Keratinocyte (primary cell): ENCODE results near the gene GXYLT2. TPM values are rescaled to one million over a fixed set of nuclear protein-coding genes. Genes with fewer than 3 reads are reported as not detected.

Experiments used
- DNase-seq: peaks from one replicate; pipeline ENCODE4 v3.0.0-alpha.2; 2011; ENCODE audit warnings: low read depth, missing footprints, low spot score
- FAIRE-seq: peaks from 2 replicates; lab custom pipeline; 2011; peaks lifted over from hg19 to GRCh38; lab: Jason Lieb, UNC
- H2AFZ ChIP-seq: 2 replicates; pipeline ENCODE4 v1.6.0; 2012; ENCODE audit warnings: low read length, control low read depth, inconsistent platforms; ENCODE audit not compliant: control insufficient read depth
- H3K27ac ChIP-seq: 2 replicates; pipeline ENCODE4 v1.5.1; 2011; ENCODE audit warnings: low read length; ENCODE audit not compliant: control insufficient read depth, insufficient read depth
- H3K27me3 ChIP-seq: 3 replicates; pipeline ENCODE4 v1.6.0; 2011; ENCODE audit warnings: low read length; ENCODE audit not compliant: control insufficient read depth, insufficient read depth; ENCODE audit errors: extremely low read depth
- H3K36me3 ChIP-seq, 2 experiments: 2 replicates in 1 of 2; 3 replicates in 1 of 2; pipeline ENCODE4 v1.5.1; 2011; ENCODE audit warnings: low read length in 2 of 2, mild to moderate bottlenecking in 1 of 2; ENCODE audit not compliant: control insufficient read depth in 2 of 2, insufficient read depth in 2 of 2; ENCODE audit errors: extremely low read depth in 1 of 2
- H3K4me1 ChIP-seq: 3 replicates; pipeline ENCODE4 v1.5.1; 2011; ENCODE audit warnings: low read length; ENCODE audit not compliant: control insufficient read depth, insufficient read depth; ENCODE audit errors: extremely low read depth
- H3K4me2 ChIP-seq: 3 replicates; pipeline ENCODE4 v1.6.0; 2011; ENCODE audit warnings: low read depth, low read length; ENCODE audit not compliant: control insufficient read depth, insufficient read depth; ENCODE audit errors: extremely low read depth
- H3K4me3 ChIP-seq, 3 experiments: fragments of 200-600 bp in 1 of 3; sonication (generic) in 1 of 3; 2 replicates in 2 of 3; 3 replicates in 1 of 3; pipeline ENCODE4 v1.5.1; 2011 to 2016; ENCODE audit warnings: low read length in 3 of 3, mild to moderate bottlenecking in 3 of 3, control low read depth in 2 of 3, inconsistent platforms in 1 of 3, low read depth in 1 of 3, mixed read lengths in 1 of 3, mixed run types in 1 of 3, moderate library complexity in 1 of 3; ENCODE audit not compliant: control insufficient read depth in 2 of 3, insufficient read depth in 2 of 3; ENCODE audit errors: extremely low read depth in 1 of 3
- H3K79me2 ChIP-seq: 2 replicates; pipeline ENCODE4 v1.6.0; 2012; ENCODE audit warnings: low read length; ENCODE audit not compliant: control insufficient read depth, insufficient read depth
- H3K9ac ChIP-seq: 3 replicates; pipeline ENCODE4 v1.6.0; 2011; ENCODE audit warnings: low read length; ENCODE audit not compliant: control insufficient read depth, insufficient read depth; ENCODE audit errors: extremely low read depth
- H3K9me1 ChIP-seq: 3 replicates; pipeline ENCODE4 v1.6.0; 2011; ENCODE audit warnings: low read length; ENCODE audit not compliant: control insufficient read depth, insufficient read depth; ENCODE audit errors: extremely low read depth
- H3K9me3 ChIP-seq: 2 replicates; pipeline ENCODE4 v1.5.1; 2012; ENCODE audit warnings: low read depth, low read length; ENCODE audit not compliant: control insufficient read depth
- H4K20me1 ChIP-seq: 3 replicates; pipeline ENCODE4 v1.6.0; 2011; ENCODE audit warnings: low read length; ENCODE audit not compliant: control insufficient read depth, insufficient read depth; ENCODE audit errors: extremely low read depth
- EZH2 ChIP-seq: IDR thresholded peaks from one replicate; pipeline ENCODE4 v1.6.1; 2012; ENCODE audit warnings: inconsistent platforms, mild to moderate bottlenecking, low read length, moderate library complexity
- dilution Hi-C: fragments of 300-500 bp; cut with MboI; formaldehyde crosslinking; loops from one replicate; pipeline ENCODE4 v1.7.0; 2020; ENCODE audit warnings: low sequenced_read_pairs; ENCODE audit not compliant: extremely low pct_ligation_motif_present
- polyA plus RNA-seq, 5 experiments: library from polyadenylated mRNA; depleted of rRNA in 3 of 5; stranded (reverse) in 3 of 5; stranded (forward) in 1 of 5; unstranded in 1 of 5; fragments of >200 nt; gene quantifications; 1 replicate in 1 of 5; 2 replicates in 3 of 5; 3 replicates in 1 of 5; pipeline versions ENCODE4 v1.2.1 to v1.2.3, GENCODE V29; 2011 to 2012; ENCODE audit warnings: missing spikeins in 2 of 5, low read depth in 1 of 5, low replicate concordance in 1 of 5
- TF ChIP-seq, protein P1 (sequence below), 3 experiments: IDR thresholded peaks in 1 of 3; conservative IDR thresholded peaks in 1 of 3; optimal IDR thresholded peaks in 1 of 3; 2 replicates in 2 of 3; 3 replicates in 1 of 3; pipeline versions ENCODE3 to v1.5.1; 2011; ENCODE audit warnings: low read length in 3 of 3, mild to moderate bottlenecking in 3 of 3, moderate library complexity in 2 of 3, control low read depth in 1 of 3, inconsistent platforms in 1 of 3; ENCODE audit not compliant: insufficient read depth in 2 of 3; ENCODE audit errors: extremely low read depth in 1 of 3

GXYLT2 gene
- polyA plus RNA-seq, 1 donor (not counting 4 experiments of a cell fraction or from before 2014, with no cell fraction given), result 1.4 TPM

DNA sequence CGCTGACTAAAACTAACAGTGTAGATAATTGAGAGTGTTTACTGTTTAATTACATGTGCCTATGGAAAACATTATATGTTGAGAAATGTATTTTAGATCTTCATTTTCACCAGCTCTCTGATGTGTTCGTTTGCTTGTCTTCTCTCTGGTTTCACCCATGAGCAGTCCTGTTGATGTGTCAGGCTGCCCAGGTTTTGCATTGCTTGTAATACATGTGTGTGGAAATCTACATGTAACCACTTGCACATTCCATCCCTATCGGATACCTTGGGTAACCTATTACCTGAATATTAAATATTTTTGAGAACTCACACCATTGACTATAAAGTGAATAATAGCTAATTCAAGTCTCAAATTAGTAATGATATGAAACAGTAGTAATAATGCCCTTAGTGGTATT, 121.9 kb downstream of the GXYLT2 start:
- peaks cover 42% of the 10 kb centered on the region for H4K20me1 ChIP-seq

DNA sequence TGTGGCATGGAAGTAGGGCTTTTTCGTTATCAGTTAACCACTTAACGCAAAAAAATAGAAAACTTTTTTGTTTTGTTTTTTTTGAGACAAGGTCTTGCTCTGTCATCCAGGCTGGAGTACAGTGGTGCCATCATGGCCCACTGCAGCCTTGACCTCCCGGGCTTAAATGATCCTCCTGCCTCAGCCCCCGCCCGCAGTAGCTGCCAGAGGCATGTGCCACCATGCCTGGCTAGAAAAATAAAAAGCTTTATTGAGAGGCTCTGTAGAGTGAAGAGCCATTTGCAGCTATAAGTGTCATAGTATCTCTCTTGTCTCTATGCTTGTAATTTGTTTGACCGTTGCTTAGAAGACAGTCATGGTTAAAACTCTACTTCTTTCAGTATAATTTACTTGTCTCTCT, 122.3 kb downstream of the GXYLT2 start:
- Histone ChIP-seq H3K27ac (no peak overlapping the region), H3K36me3 (peaks cover 7 to 16% of the 10 kb centered on the region in 2 experiments), H3K9me1 (no peaks in the 10 kb centered on the region), H3K4me1 (peaks cover 4% of the 10 kb centered on the region), H3K9me3 (no peaks in the 10 kb centered on the region), H3K9ac (no peak overlapping the region), H3K79me2 (peaks cover 99% of the 10 kb centered on the region), H3K4me3 (no peak overlapping the region), H3K27me3 (no peaks in the 10 kb centered on the region), H3K4me2 (no peak overlapping the region), H4K20me1 (peaks cover 42% of the 10 kb centered on the region), H2AFZ (no peak overlapping the region)
- no peak for TF ChIP-seq EZH2
- TF ChIP-seq, protein P1, sequence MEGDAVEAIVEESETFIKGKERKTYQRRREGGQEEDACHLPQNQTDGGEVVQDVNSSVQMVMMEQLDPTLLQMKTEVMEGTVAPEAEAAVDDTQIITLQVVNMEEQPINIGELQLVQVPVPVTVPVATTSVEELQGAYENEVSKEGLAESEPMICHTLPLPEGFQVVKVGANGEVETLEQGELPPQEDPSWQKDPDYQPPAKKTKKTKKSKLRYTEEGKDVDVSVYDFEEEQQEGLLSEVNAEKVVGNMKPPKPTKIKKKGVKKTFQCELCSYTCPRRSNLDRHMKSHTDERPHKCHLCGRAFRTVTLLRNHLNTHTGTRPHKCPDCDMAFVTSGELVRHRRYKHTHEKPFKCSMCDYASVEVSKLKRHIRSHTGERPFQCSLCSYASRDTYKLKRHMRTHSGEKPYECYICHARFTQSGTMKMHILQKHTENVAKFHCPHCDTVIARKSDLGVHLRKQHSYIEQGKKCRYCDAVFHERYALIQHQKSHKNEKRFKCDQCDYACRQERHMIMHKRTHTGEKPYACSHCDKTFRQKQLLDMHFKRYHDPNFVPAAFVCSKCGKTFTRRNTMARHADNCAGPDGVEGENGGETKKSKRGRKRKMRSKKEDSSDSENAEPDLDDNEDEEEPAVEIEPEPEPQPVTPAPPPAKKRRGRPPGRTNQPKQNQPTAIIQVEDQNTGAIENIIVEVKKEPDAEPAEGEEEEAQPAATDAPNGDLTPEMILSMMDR (optimal IDR thresholded peaks at IDR 0.05 in 1 of 3, IDR thresholded peaks at IDR 0.05 in 1 of 3, conservative IDR thresholded peaks at IDR 0.05 in 1 of 3; ENCODE audit: extremely low read depth in 1 of 3, insufficient read depth in 2 of 3, low read length in 3 of 3), result no peak
- dilution Hi-C loops, result no loop called here
- DNase-seq (no peak), FAIRE-seq (no peak)

More for the DNA sequence above, 121.9 kb downstream of the GXYLT2 start:
- TF ChIP-seq, protein P1 (optimal IDR thresholded peaks at IDR 0.05 in 1 of 3, IDR thresholded peaks at IDR 0.05 in 1 of 3, conservative IDR thresholded peaks at IDR 0.05 in 1 of 3; ENCODE audit: extremely low read depth in 1 of 3, insufficient read depth in 2 of 3, low read length in 3 of 3), result no peak
- TF ChIP-seq EZH2, result no peak
- no peaks in the 10 kb centered on the region for H3K9me3 ChIP-seq
- DNase-seq (no peak), FAIRE-seq (peak; percentile 13)
- peaks cover 5 to 16% of the 10 kb centered on the region in 2 experiments for H3K36me3 ChIP-seq
- H3K27ac ChIP-seq, result no peak overlapping the region
- no peak overlapping the region for H2AFZ ChIP-seq
- dilution Hi-C loops, result no loop called here
- H3K9ac ChIP-seq, result no peak overlapping the region
- peaks cover 4% of the 10 kb centered on the region for H3K4me1 ChIP-seq
- no peaks in the 10 kb centered on the region for H3K9me1 ChIP-seq
- H3K4me3 ChIP-seq, result no peak overlapping the region
- H3K79me2 ChIP-seq, result peaks cover 99% of the 10 kb centered on the region
- H3K4me2 ChIP-seq, result peak overlapping the region; percentile 22
- H3K27me3 ChIP-seq, result no peaks in the 10 kb centered on the region
